ENCODE data around the gene CPNE7.

CPNE7 gene

GRCh38 chr16:89531821-89532526 lies 43.6 kb upstream of the CPNE7 start:
- H3F3A ChIP-seq (ENCODE audit: control insufficient read depth, insufficient read depth) = no peaks in the 10 kb centered on the region
- TF ChIP-seq EZH2phosphoT487 (IDR thresholded peaks at IDR 0.05; ENCODE audit: borderline replicate concordance, low read length) (no peak), CTCF (IDR thresholded peaks at IDR 0.05; ENCODE audit: low read depth, low read length, poor library complexity, severe bottlenecking) (no peak)
- no peaks in the 10 kb centered on the region for H3K9me3 ChIP-seq (ENCODE audit: control insufficient read depth, insufficient read depth, low read length)
- no peaks in the 10 kb centered on the region for H3K9me2 ChIP-seq (replicated peaks; ENCODE audit: control insufficient read depth, low read length)
- H3K27ac ChIP-seq (ENCODE audit: low read depth, low read length) = no peak overlapping the region
- H3K4me3 ChIP-seq (ENCODE audit: low read length) = no peak overlapping the region
- no peaks in the 10 kb centered on the region for H4K20me1 ChIP-seq (ENCODE audit: control insufficient read depth, insufficient read depth, low read depth, low read length)
- H3K4me1 ChIP-seq (ENCODE audit: control insufficient read depth, low read length) = peaks cover 20% of the 10 kb centered on the region
- no peaks in the 10 kb centered on the region for H3K27me3 ChIP-seq (ENCODE audit: control insufficient read depth, low read length)
- H3K36me3 ChIP-seq (ENCODE audit: control insufficient read depth, low read length) = peaks cover 69% of the 10 kb centered on the region
- no peak overlapping the region for H3K4me2 ChIP-seq (ENCODE audit: low read length)
- H3K79me2 ChIP-seq (ENCODE audit: control insufficient read depth, low read length) = peaks cover 17% of the 10 kb centered on the region

- no peak for TF ChIP-seq CTCF (IDR thresholded peaks at IDR 0.05; ENCODE audit: low read depth, low read length, poor library complexity, severe bottlenecking)
- no peak for TF ChIP-seq EZH2phosphoT487 (IDR thresholded peaks at IDR 0.05; ENCODE audit: borderline replicate concordance, low read length)
- H3K4me1 ChIP-seq (ENCODE audit: control insufficient read depth, low read length) = peaks cover 20% of the 10 kb centered on the region
- no peaks in the 10 kb centered on the region for H3K9me2 ChIP-seq (replicated peaks; ENCODE audit: control insufficient read depth, low read length)
- peak overlapping the region; percentile 22 for H3K4me3 ChIP-seq (ENCODE audit: low read length)
- H3K9me3 ChIP-seq (ENCODE audit: control insufficient read depth, insufficient read depth, low read length) = no peaks in the 10 kb centered on the region
- peak overlapping the region; percentile 50 for H3K4me2 ChIP-seq (ENCODE audit: low read length)
- peaks cover 17% of the 10 kb centered on the region for H3K79me2 ChIP-seq (ENCODE audit: control insufficient read depth, low read length)
- H4K20me1 ChIP-seq (ENCODE audit: control insufficient read depth, insufficient read depth, low read depth, low read length) = no peaks in the 10 kb centered on the region
- H3K27me3 ChIP-seq (ENCODE audit: control insufficient read depth, low read length) = no peaks in the 10 kb centered on the region
- no peaks in the 10 kb centered on the region for H3F3A ChIP-seq (ENCODE audit: control insufficient read depth, insufficient read depth)
- H3K27ac ChIP-seq (ENCODE audit: low read depth, low read length) = peak overlapping the region; percentile 67
- peaks cover 71% of the 10 kb centered on the region for H3K36me3 ChIP-seq (ENCODE audit: control insufficient read depth, low read length)
Measured at GRCh38 chr16:89534252-89534756, 41.3 kb upstream of the CPNE7 start.

GRCh38 chr16:89536371-89536770 lies 39.2 kb upstream of the CPNE7 start:
- Histone ChIP-seq H3K27me3 (ENCODE audit: control insufficient read depth, low read length) (no peaks in the 10 kb centered on the region), H3K36me3 (ENCODE audit: control insufficient read depth, low read length) (peaks cover 64% of the 10 kb centered on the region), H3F3A (ENCODE audit: control insufficient read depth, insufficient read depth) (no peaks in the 10 kb centered on the region), H3K9me2 (replicated peaks; ENCODE audit: control insufficient read depth, low read length) (no peaks in the 10 kb centered on the region), H3K79me2 (ENCODE audit: control insufficient read depth, low read length) (peaks cover 17% of the 10 kb centered on the region), H3K4me2 (ENCODE audit: low read length) (no peak overlapping the region), H3K4me3 (ENCODE audit: low read length) (no peak overlapping the region), H3K4me1 (ENCODE audit: control insufficient read depth, low read length) (peaks cover 20% of the 10 kb centered on the region), H3K9me3 (ENCODE audit: control insufficient read depth, insufficient read depth, low read length) (no peaks in the 10 kb centered on the region), H4K20me1 (ENCODE audit: control insufficient read depth, insufficient read depth, low read depth, low read length) (no peaks in the 10 kb centered on the region), H3K27ac (ENCODE audit: low read depth, low read length) (no peak overlapping the region)
- no peak for TF ChIP-seq CTCF (IDR thresholded peaks at IDR 0.05; ENCODE audit: low read depth, low read length, poor library complexity, severe bottlenecking)
- TF ChIP-seq EZH2phosphoT487 (IDR thresholded peaks at IDR 0.05; ENCODE audit: borderline replicate concordance, low read length) = no peak

Data from DOHH2 (cell line).